Measurements from ENCODE around the gene ELAVL3.
A peak's percentile ranks its signal among the peaks of the same experiment; 100 is the strongest.
"Not testable (repeated sequence)": the region's sequence is repeated elsewhere in the genome, so short reads cannot be mapped to it uniquely, and the experiment has no call there.

ELAVL3 gene

DNA sequence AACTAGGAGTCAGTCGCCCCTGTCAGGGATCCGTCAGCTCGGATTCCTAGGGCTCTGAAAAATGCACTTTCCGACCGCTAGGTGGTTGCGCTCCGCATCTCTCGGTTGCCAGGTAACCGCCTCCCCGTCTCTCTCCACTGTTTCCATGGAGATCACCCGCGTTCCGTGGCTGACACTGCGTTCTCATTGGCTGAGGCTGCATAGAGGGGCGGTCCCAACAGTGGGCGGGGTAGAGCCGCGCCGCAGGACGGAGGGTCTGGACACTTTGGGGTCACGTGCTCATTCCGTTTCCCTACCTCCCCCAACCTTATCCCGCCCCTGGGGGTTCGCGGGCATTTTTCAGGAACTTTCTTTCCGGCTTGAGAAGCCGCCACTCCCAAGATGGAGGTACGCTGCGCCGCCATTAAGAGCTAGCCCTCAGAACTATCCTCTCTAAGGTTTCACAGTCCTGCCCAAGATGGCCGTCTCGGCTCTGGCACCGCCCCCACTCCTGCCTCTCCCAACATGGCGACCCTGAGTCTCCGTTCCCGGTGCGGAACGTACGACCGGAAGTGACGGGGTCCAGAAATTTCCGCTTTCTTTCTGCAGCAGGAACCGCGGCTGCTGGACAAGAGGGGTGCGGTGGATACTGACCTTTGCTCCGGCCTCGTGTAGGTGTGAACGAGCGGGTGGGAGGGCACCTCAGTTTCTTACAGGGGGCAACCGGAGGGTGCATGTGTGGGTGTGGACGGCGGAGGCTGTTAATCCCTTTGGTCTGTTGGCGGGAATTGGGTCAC is 45.6 kb downstream of the ELAVL3 start, which contains the start of the genes ODAD3 and PRKCSH:
ODAD3 (minus strand) TSS at position 65 of the 776 bp plus-strand sequence. CDS start 105 bp downstream, outside the sequence.
PRKCSH (plus strand) TSS at position 579 of the 776 bp plus-strand sequence. CDS start 483 bp downstream, outside the sequence.
- peak; percentile 100 for DNase-seq

DNA sequence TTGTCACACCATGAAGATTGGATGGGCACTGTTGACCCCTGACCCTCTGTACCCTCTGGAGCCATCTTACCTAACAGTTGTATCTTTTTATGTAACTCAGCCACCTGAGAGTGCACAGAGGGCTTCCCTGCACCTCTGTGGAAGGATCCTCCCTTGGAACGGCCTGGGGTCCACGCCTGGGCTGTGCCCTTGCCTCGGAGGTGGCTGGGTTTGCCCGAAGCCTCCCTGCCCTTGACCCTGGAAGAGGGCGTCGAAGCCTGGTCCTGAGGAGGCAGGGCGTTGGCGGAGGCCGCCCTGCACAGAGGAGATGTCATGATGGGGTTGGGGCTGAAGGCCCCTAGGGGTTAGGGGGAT is 46.2 kb downstream of the ELAVL3 start:
- no peak for DNase-seq

DNA sequence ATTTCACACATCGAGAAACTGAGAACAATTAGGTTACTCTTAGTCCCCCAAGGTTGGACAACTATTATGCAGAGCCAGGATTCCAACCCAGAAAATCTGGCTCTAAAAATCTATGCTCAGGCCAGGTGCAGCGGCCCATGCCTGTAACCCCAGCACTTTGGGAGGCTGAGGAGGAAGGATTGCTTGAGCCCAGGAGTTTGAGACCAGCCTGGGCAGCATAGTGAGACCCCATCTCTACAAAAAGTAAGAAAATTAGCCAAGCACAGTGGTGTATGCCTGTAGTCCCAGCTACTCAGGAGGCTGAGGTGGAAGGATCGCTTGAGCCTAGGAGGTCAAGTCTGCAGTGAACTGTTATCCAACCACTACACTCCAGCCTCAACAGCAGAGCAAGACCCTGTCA is 47.3 kb downstream of the ELAVL3 start:
- not testable (repeated sequence) for DNase-seq

DNA sequence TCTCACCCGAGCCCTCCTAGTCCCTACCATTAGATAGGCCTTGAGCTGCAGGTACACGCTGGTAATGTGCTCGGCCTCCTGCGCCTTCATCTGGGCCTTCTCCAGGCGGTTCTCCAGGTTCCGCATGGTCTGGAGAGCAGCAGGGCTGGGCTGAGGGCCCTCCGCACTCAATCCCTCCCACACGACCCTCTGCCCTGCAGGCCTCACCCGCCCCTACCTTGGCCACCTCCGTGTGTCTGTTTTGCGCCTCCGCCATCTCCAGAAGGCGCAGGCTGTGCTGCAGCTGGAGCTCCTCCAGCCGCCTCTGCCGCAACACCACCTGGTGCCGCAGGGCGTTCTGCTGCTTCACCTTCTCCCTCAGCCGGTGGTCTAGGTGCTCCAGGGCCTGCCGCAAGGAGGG is 54.2 kb downstream of the ELAVL3 start:
- DNase-seq, result no peak

DNA sequence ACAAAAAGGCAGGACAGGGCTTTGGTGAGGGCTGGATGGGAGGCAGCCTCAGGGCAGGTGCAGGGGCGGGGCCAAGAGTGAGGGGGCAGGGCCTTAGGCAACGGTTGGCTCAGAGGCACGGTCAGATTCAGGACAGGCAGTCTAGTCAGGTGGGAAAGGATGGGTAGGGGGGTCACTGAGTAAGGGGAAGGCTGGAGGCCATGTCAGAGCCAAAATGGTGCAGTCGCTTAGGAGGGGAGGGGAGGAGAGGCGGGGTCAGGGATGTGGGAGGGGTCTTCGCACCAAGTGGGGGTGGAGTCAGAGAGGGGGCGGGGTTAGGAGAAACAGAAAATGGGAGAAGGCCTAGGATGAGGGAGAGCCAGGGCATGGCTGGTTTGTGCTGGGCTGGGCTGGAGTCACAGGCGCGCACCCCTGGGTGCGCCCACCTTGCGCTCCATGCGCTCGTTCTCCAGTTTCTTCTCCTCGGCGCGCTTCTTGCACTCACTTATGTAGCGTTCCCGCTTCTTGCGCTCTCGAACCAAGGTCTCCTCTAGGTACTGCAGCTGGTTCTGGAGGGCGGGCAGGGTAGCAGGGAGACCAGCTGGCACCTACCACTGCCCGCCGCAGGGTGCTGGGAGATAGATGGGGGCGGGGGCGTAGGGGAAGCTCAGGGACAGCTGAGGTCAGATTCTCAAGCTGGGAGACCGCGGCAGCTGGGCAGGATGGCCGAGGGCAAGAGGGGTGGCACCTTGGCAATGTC is 55.0 kb downstream of the ELAVL3 start:
- DNase-seq, result no peak

DNA sequence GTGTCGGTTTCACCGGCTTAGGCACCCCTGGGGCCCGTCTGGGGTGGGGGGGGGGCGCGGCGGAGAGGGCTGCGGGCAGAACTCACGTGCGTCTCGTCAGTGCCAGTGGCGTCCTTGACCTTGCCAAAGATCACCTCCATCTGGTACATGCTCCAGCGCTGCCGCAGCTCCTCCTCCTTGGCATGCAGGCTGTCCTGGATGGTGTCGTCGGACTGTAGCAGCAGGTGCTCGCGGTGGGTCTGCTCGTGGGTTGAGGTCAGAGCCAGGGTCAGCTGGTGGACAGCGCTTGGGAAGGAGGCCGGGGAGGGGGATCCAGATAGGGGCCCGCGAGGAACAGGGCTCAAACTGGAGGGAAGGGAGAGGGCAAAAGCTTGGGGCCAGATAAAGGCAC is 57.1 kb downstream of the ELAVL3 start:
- DNase-seq, result no peak

DNA sequence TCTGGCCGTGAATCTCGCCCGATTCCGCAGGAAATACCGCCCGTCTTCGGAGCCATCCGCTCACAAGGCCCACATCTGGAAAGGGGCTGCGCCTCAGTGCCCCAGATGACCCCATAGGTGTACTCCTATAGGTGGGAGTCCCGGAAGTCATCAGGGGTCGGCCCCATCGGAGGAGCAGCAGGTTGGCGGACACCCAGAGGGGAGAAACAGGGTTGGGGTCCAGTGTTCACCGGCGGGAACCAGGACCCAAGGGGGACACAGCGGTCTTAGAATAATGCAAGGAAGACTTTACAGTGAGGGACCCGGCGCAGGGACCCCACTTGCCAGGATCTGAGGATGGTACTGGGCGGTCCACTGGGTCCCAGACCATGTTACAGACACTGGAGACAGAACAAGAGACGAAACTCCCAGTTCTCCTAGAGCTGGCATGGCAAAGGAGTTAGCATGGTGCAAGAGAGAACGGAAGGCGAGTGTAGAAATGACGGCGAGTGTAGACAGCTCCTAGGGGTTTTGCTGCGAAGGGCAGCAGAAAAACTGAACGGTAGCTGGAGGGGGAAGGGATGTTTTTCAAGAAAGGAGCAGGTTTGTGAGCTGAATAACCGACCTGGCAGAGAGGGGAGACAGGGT is 57.6 kb downstream of the ELAVL3 start:
- peak; percentile 18 for DNase-seq

DNA sequence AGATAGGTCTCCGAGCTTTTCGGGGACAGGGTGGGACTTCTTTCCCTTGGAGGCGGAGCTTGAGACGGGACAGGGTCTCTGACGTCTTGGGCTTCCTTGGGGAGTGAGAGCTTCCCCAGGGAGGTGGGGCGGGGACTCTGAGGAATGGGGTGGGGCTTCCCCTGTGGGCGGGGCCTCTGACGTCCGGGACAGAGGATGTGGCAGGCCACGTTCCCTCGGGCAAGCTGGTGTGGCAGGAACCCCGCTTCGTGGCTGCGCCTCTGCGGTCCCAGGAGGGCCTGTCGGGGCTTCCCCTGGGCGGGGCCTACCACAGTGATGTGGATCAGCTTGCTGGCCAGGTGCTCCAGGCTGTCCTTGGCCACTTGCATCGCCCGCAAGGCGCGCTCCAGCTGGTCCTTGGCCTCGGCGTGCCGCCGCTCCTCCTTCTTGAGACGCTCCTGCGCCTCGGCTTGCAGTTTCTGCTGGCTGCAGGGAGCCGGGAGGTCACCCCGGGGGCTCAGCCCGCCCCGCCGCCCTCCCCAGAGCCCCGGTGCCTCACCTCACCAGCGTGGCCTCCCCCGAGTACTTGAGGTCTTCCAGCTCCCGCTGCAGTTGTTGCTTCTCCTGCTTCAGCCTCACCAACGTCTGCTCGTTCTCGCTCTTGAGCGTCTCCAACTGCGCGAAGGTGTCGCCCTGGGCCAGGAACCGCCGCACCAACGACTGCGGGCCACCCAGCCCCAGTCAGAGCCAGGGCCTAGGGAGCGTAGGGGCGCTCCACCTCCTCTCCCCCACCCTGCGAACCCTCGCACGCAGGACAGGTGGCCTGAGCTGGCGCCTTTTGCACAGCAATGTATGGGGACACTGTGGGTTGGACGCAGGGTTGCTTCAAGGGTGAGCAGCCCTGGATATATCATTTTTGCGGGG is 58.4 kb downstream of the ELAVL3 start:
- peak; percentile 65 for DNase-seq

DNA sequence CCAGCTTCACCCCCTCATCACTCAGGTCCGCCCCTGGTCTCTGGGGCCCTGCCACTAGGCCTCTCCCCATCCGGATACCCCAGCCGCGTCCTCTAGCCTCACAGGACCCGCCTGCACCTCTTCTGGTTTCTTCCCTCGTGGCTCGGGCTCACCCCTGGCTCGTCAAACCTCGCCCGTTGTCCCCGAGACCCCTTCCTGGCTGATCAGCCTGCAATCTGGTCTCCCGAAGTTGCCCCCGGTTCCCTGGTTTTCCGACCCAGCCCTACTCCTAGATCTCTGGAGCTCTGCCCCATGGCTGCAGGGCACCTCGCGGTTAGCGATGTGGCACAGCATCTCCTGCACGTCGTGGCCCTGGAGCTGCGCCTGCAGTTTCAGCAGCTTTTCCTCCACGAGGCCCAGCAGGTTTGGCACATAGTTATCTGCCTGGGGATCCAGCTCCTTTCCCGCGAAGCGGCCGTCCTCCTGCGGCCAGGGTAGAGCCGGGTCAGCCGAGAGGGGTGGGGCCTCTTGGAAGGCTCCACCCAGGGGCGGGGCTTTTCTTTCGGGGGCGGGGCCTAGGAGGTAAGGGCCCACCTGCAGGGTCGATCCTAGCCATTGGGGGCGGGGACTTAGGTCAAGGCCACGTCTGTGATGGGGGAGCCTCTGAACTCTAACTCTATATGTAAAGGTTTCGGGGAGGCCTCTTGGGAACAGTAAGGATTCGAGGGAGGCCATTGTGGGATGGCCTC is 59.3 kb downstream of the ELAVL3 start:
- peak; percentile 48 for DNase-seq

DNA sequence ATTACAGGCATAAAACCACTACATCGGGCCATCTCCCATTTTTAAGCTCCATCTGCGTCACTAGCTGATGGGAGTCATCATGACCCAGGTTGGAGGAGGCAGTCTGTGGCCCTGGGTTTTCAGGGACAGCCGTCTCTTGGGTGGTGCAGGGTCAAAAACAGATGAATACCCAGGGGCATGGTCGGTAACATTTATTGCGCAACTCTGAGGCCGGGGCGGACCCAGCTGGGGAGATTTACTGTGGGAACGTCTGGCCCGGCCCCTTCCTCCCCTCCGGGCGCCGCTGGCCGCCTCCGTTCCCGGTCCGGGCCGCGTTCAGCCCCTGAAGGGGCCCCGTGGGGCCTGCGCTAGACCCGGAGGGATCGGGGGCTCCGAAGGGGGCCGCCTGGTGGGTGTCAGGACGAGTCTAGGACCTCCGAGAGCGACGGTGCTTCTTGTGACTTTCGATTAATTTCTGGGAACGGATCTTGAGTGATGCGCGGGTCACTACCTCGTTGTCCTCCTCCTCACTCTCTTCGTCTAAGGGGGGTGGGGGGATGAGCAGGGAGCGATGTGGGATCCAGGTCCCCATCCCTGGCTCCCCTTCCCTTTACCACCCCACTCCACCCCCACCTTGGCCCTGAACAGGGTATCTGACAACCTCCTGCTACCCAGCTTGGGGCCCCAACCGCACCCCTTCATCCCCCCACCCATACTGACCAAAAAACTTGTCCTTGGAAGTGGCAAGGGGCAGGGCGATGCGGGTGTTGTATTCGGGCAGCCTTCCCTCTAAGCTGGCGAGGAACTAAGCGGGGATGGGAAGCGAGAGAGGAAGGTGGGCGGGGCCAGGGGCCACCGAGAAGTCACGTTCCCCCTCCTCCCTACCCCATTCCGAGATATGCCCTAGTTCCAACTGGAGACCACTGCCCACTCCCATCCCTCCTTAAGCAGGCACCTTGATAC is 60.1 kb downstream of the ELAVL3 start:
- DNase-seq, result no peak

DNA sequence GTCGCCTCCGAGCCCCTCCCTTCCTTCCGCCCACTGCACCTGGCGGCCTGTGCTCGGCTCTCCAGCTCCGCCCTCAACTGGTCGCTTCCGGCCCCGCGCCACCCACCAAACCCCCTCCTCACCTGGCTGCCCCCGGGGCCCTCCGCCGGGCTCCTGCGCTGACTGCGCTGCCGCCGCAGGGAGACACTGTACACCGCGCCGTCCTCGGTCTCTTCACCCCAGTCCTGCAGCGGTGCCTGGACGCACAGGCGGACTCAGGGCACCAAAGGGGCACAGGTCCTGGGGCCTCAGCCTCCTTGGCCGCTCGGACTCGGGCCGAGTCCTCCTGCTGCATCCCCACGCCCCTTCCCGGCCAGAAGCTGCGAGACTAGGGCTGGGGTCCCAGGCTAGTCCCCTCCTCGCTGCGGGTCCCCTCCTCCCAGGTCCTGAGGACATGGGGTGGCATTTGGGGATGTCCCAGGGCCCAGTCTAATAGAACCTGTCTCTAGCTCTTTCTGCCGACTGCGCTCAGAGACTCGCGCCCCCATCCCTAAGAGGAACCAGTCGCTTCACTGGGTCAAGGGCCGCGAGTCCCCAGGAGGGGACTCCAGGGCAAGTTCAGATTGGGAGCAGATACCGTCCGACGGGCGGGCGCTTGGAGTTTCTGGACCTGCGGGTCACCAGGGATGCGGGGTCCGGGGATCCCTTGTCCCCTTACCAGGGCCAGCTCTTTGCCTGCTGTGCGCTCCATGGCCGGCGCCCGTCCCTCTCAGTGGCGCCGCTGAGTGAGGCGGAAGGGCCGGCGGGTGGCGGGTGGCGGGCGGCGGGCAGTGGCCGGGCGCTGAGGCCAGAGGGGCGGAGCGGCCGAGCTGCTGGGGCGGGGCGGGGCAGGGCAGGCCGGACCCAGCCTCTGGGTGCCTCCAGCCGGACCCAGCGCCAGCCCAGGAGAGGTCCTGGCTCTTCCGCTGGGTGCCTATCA is 62.0 kb downstream of the ELAVL3 start, which contains the start of gene RGL3:
RGL3 (minus strand) TSS at position 766 of the 958 bp plus-strand sequence; CDS start at position 730, 36 bp downstream.
- DNase-seq, result no peak

DNA sequence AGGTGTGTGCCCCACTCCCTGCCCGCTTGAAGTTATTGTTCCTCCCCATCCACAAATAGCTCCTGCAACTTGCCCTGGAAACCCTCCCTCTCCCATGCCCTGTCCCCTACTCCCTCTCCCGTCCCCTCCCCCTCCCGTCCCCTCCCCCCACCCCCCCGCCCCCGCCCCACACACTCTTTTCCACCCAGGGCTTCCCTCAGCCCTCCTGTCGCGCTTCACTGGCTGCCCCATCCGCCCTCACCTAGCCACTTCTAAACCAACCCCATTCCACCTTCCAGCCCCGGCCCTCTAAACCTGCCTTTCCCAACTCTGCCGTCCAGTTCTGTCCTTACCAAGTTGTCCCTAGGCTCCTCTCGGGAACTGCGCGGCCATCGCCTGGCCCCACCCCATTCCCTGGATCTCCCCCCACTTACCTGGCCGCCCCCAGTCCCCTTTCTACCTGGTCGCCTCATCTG is 62.7 kb downstream of the ELAVL3 start:
- DNase-seq, result no peak

DNA sequence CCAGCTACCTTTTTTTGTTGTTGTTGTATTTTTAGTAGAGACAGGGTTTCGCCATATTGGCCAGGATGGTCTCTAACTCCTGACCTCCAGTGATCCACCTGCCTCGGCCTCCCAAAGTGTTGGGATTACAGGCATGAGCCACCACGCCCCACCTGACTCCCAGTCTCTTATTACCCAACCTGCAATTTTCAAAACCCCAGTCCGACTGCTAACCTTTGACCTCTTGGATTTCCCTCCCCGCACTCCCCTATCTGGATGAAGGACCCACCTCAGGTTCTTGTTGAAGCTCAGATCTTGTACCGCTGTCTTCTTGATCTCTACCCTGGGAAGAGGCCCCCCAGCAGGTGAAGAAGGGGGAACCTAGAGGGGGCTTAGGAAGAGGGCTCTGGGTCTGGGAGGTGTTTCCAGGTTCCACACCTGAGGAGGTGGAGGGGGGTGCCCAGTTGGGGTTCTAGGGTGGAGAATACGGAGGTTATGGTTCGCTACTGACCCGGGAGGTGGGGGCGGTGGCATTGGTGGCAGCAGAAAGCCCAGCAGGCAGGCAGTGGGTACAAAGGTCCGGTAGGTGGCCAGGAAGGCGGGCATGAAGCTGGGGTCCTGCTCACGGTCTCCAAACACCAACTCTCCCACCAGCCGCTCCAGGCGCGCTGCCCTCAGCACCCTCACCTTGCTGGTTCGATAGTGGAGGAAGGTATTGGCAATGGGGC is 64.3 kb downstream of the ELAVL3 start:
- no peak for DNase-seq

DNA sequence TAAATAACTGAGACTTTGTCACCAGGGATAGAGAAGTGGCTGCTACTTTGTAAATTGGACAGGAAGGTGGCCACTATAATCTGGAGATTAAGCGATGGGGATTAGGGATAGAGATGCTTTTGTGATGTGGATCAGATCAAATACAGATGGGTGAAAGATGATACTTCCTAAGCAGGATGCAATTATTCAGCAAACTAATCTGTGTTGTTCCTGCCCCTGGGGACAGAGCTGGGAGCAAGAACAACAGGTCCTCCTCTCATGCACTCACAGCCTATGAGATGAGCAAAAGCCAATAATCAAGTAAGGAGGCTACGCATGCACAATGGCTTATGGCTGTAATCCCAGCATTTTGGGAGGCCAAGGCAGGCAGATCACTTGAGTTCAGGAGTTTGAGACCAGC is 66.3 kb downstream of the ELAVL3 start:
- DNase-seq, result no peak

DNA sequence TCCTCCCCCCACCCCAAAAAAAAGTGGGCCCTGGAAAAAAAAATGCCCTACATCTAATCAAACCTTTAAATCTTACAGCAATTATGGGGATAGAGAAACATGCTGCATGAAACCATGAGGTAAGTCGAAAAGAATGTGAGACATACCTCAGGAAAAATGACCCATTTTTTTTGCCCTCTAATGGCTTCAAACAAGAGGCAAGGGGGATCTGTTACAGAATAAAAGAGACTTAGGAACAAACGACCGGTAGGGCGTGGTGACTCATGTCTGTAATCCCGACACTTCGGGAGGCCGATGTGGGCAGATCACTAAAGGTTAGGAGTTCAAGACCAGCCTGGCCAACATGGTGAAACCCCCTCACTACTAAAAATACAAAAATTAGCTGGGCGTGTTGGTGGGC is 70.2 kb downstream of the ELAVL3 start:
- no peak for DNase-seq

DNA sequence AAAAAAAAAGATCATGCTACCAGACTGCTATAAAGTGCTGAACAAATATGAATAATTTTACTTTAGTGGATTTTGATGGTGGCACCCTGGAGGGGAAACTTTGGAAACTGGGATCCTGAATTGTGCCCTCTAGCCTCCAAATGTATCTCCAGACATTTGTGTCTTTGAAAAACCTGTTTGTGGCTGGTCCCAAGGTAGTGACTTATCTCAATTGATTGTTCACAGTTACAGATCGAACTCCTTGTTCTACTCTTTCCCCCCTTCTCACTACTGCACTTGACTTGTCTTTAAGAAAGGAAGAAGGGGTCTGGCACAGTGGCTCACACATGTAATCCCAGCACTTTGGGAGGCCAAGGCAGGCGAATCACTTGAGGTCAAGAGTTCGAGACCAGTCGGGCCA is 72.3 kb downstream of the ELAVL3 start:
- no peak for DNase-seq

DNA sequence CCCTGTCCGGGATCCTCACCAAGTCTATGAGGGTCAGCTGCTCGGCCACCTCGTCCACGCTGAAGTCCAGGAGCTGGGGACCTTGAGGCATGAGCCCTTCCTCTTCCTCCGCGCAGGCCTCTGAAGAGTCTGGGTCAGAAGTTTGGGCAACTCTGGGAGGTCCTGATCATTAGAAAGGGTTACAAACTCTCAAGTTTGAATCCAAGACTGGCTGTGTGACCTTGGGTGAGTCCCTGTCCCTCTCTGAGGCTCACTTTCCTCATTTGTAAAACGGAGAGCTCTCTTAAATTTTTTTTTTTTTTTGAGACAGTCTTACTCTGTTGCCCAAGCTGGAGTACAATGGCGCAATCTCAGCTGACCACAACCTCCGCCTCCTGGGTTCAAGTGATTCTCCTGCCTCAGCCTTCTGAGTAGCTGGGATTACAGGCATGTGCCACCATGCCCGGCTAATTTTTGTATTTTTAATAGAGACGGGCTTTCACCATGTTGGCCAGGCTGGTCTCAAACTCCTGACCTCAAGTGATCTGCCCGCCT is 74.1 kb downstream of the ELAVL3 start:
- not testable (repeated sequence) for DNase-seq

Data from hematopoietic multipotent progenitor cell treated with erythropoietin and hydrocortisone succinate and interleukin-3 and kit ligand, for 4 days (in vitro differentiated cells).